GM18867 (cell line): ENCODE data around the gene ZCCHC9.
"Not testable (repeated sequence)": the region's sequence is repeated elsewhere in the genome, so short reads cannot be mapped to it uniquely, and the experiment has no call there.

Experiments used
- ATAC-seq: cut with Tn5 transposase; IDR thresholded peaks from one replicate; pipeline ENCODE4 v1.9.1; 2021; ENCODE audit warnings: mild to moderate bottlenecking, moderate library complexity; ENCODE audit not compliant: unreplicated experiment

ZCCHC9 gene

DNA sequence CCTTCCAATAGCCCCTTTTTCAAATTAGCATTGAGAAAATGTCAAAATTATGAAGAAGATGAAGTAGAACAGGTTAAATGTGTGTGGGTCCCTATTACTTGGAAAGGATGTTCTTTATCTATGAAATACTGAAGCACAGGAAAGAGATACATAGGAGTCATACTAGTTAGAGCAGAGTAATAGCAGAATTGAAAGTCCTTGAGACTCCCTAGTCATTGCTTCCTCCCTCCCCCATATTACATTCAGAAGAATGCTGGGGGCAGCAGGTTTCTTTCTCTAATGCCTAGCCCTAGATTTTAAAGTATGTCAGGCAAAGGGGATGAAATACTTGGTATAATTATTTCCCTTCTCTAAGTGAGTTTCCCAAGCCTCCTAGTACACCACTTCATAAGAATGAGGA is 4.4 kb downstream of the ZCCHC9 start:
- no peak for ATAC-seq

- no peak for ATAC-seq
These were observed 7.4 kb downstream of the ZCCHC9 start for GRCh38 chr5:81308836-81309235.

- no peak for ATAC-seq
These were observed 9.1 kb downstream of the ZCCHC9 start for GRCh38 chr5:81310402-81311063.

- no peak for ATAC-seq
These were observed 11.9 kb downstream of the ZCCHC9 start for GRCh38 chr5:81313278-81313677.

GRCh38 chr5:81313686-81314085 is 12.3 kb downstream of the ZCCHC9 start:
- ATAC-seq, result no peak

DNA sequence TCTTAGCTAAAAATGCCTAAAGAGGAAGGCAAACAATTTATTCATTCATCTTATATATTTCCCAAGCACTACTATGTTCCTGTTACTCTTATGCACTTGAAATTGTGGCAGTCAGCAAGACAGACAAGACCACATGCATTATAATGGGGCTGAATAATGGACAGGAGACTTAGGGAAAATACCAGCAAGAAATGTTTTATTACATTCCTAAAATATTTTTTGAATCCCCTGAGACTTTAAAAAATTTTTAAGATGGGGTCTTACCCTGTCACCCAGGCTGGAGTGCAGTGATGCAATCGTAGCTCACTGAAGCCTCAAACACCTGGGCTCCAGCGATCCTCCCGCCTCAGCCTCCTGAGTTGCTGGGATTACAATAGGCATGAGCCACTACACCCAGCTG is 13.2 kb downstream of the ZCCHC9 start:
- no peak for ATAC-seq

- ATAC-seq, result no peak
These were observed 13.9 kb downstream of the ZCCHC9 start for GRCh38 chr5:81315336-81315735.

GRCh38 chr5:81315830-81316229 is 14.4 kb downstream of the ZCCHC9 start:
- no peak for ATAC-seq

- no peak for ATAC-seq
These were observed 15.2 kb downstream of the ZCCHC9 start for GRCh38 chr5:81316571-81316970.

GRCh38 chr5:81317536-81317935 is 16.1 kb downstream of the ZCCHC9 start:
- ATAC-seq, result no peak

- no peak for ATAC-seq
These were observed 25.2 kb downstream of the ZCCHC9 start for GRCh38 chr5:81326554-81326953.

DNA sequence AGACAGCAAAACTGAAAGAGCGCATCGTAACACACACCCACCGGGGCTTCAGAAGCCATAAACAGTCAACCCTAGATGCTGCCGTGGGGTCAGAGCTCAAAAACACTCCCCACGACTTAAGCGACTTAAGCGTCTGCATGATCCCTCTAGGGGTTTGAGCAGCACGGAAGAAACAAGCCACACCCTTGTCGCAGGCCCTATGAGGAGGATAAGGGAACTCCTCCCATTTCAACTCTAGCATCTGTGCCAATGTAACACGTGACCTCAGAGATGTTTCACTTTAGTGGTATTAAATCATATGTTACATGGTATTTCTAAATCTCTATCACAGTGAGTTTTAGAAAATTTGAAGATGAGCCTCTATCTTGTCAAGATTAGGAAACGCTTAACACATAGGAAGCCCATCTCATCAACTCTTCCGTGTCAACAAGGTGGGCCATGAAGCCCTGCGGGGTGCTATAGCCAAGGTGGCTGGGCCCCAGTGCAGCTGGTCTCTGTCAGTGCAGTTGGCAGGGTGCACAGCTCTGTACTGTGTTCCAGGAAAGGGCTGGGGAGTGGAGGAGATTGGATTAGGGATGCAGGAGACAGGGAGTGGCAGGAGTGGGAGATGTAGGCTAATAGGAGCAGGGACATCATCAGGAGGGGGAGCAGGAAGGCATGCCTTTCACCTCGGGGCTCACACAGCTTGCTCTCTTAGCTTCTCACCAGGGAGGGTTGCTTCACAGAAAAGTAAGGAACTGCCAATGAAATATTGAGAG is 33.1 kb downstream of the ZCCHC9 start:
- ATAC-seq, result no peak

- ATAC-seq, result no peak
These were observed 34.6 kb downstream of the ZCCHC9 start for GRCh38 chr5:81335946-81336345.

GRCh38 chr5:81336556-81336955 is 35.2 kb downstream of the ZCCHC9 start:
- no peak for ATAC-seq

- no peak for ATAC-seq
These were observed 36.4 kb downstream of the ZCCHC9 start for GRCh38 chr5:81337803-81338202.

- not testable (repeated sequence) for ATAC-seq
These were observed 36.8 kb downstream of the ZCCHC9 start for GRCh38 chr5:81338213-81338612.

DNA sequence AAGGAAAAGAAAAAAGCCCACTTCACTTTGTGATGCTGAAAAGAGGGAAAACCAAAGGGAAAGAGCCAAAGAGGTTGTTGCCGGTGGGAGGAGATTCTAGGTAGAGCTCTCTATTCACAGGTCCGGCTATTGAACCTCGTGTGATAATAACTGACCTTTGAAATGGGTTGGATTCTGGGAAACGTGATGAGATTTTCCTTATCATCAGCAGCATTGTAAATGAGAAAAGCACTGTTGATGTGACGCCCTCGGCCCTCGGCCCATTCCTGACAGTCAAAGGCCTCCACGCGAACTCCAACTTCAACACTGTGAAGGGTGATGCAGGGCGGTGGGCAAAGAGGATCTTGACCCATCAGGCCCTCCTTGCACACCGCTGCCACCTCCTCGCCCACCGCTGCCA is 43.3 kb downstream of the ZCCHC9 start:
- no peak for ATAC-seq

- ATAC-seq, result no peak
These were observed 44.1 kb downstream of the ZCCHC9 start for GRCh38 chr5:81345411-81346003.

DNA sequence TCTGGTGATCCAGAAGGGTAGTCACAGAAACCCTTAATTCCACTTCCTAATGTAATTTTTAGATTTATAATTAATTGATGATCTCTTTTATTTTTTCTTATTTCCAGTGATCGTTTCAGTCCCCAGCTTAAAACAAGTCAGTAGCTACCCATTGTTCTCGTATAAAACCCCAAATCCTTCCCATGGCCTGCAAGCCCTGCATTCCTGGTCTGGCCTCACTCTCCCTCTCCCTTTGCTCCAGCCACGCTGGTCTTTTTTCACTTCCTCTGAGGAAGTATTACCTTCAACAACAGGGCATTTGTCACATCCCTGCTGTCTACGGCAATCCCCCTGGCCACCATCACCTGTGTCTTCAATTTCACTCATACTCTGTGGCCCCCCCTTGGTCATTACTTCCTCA is 47.8 kb downstream of the ZCCHC9 start:
- ATAC-seq, result no peak

DNA sequence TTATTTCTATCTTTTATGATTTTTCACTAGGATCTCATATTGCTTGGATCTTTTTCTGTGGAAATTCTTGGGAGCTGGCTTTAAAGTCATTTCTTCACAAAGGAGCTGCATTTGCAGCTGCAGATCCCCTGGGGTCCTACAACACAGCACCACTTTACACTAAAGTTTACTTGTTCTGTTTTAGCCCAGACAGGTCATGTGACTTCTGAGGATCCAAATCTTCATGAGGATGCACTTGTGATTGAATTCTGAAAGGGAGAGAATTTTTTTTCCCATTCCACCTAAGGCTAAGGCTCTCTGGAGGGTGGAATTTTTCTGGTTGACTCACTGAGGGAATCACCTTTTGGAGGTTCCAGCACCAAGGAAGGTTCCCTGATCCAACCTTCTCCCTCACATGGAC is 49.1 kb downstream of the ZCCHC9 start:
- ATAC-seq, result no peak

DNA sequence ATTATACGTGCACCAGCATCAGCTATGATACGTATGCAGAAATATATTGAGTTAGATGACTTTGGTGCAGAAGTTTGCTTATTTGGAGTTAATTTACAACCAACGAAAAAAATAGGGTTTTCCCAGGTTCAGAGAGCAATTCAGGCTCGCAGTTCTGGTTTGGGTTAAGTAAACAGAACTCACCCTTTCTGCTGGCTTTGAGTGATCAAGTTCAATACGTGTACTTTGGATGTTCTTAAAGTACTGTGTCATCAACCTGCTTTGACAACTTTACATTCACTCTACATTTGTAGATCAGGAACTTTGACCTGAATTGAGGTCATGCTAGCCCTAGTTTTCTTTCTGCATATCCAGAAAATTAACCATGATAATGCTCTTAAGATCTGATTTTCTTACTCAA is 51.8 kb downstream of the ZCCHC9 start:
- no peak for ATAC-seq

GRCh38 chr5:81354093-81354492 is 52.7 kb downstream of the ZCCHC9 start:
- ATAC-seq, result no peak
